ENCODE results near the gene FHOD1. TPM values are rescaled to one million over a fixed set of nuclear protein-coding genes. Genes with fewer than 3 reads are reported as not detected.

FHOD1 gene
- total RNA-seq, 2 experiments from 2014 or later: 75.5 to 77.2 TPM

GRCh38 chr16:67275321-67275720, 28.0 kb upstream of the FHOD1 start:
- H3K36me3 Mint-ChIP-seq (ENCODE audit: low read depth): peaks cover 18% of the 10 kb centered on the region
- ATAC-seq (no peak), DNase-seq (no peak)
- H3K27me3 Mint-ChIP-seq: no peaks in the 10 kb centered on the region
- CTCF ChIA-PET: interaction anchor here (1.2 to 1.5 kb wide), 2 partner anchors 15 to 49 kb away, joined by 4 read pairs; no protein-coding TSS in a partner anchor
- POLR2A ChIA-PET: interaction anchor here (0.6 kb wide), 2 partner anchors 9 to 22 kb away, joined by 3 to 4 read pairs; no protein-coding TSS in a partner anchor
- peaks cover 19% of the 10 kb centered on the region for H3K4me1 Mint-ChIP-seq
- H3K4me3 Mint-ChIP-seq: no peak overlapping the region
- H3K27ac Mint-ChIP-seq: no peak overlapping the region
- no peaks in the 10 kb centered on the region for H3K9me3 Mint-ChIP-seq (ENCODE audit: low read depth)
- intact Hi-C loops (cut with DNase I, micrococcal nuclease): loop anchor here in 1 of 2 experiments (5.0 kb wide), 1 partner anchor 192 kb away; no protein-coding TSS in a partner anchor

GRCh38 chr16:67271446-67271845, 24.2 kb upstream of the FHOD1 start:
- Mint-ChIP-seq H3K36me3 (ENCODE audit: low read depth) (peaks cover 8% of the 10 kb centered on the region), H3K4me1 (peaks cover 5% of the 10 kb centered on the region), H3K9me3 (ENCODE audit: low read depth) (no peaks in the 10 kb centered on the region), H3K27me3 (no peaks in the 10 kb centered on the region), H3K27ac (no peak overlapping the region), H3K4me3 (no peak overlapping the region)
- POLR2A ChIA-PET: no interaction called here
- ATAC-seq (no peak), DNase-seq (no peak)
- intact Hi-C loops (cut with DNase I, micrococcal nuclease): no loop called here
- CTCF ChIA-PET: interaction anchor here (0.7 to 1.3 kb wide), 3 partner anchors 12 to 129 kb away, joined by 3 to 5 read pairs (median 4); no protein-coding TSS in a partner anchor

DNA sequence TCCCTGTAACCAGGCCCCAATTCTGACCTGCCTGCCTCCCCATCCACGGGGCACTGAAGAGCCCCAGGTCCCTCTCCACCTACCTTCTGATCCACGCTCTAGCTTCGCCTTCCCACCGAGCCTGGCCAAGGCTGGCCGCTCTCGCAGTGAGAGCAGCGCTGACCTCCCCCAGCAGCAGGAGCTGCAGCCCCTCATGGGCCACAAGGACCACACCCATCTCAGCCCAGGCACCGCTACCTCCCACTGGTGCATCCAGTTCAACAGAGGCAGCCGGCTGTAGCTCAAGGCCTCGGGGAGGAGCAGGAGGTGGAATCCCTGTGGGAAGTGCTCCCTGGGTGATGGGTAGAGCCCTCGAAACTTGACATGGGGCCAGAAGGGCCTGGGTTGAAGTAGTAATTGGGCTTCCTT, 23.7 kb upstream of the FHOD1 start:
- ATAC-seq: no peak
- H3K4me3 Mint-ChIP-seq: no peak overlapping the region
- intact Hi-C loops (cut with DNase I, micrococcal nuclease): no loop called here
- H3K36me3 Mint-ChIP-seq (ENCODE audit: low read depth): peaks cover 6% of the 10 kb centered on the region
- H3K27me3 Mint-ChIP-seq: no peaks in the 10 kb centered on the region
- no peak overlapping the region for H3K27ac Mint-ChIP-seq
- peaks cover 4% of the 10 kb centered on the region for H3K4me1 Mint-ChIP-seq
- no peaks in the 10 kb centered on the region for H3K9me3 Mint-ChIP-seq (ENCODE audit: low read depth)
- CTCF ChIA-PET: interaction anchor here (1.0 to 1.3 kb wide), 2 partner anchors 118 to 129 kb away, joined by 4 to 5 read pairs; no protein-coding TSS in a partner anchor
- POLR2A ChIA-PET: no interaction called here
- no peak for DNase-seq

DNA sequence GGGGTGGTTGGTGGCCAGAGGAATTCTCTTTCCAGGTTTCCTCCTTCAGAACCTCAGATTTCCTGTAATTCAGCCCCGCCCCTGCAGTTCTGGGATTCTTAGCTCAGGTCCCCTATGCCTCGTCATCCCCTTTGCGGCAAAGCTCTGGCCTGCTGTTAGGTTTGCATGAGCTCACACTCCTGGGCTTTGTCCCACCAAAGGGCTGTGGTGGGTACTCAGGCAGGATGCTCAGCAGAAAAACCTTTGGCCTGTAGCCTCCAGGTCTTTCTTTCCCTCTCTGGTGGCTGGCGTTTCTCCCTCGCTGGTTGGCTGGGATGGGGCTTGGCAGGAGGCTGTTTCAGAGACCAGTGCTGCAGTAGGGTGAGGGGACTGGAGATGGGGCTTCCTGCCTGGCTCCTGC, 22.5 kb upstream of the FHOD1 start:
- H3K4me3 Mint-ChIP-seq: no peak overlapping the region
- ATAC-seq: no peak
- no peaks in the 10 kb centered on the region for H3K27me3 Mint-ChIP-seq
- no peak overlapping the region for H3K27ac Mint-ChIP-seq
- POLR2A ChIA-PET: interaction anchor here (0.6 kb wide), 1 partner anchor 45 kb away, joined by 3 read pairs; no protein-coding TSS in a partner anchor
- no peaks in the 10 kb centered on the region for H3K9me3 Mint-ChIP-seq (ENCODE audit: low read depth)
- peaks cover 2% of the 10 kb centered on the region for H3K36me3 Mint-ChIP-seq (ENCODE audit: low read depth)
- H3K4me1 Mint-ChIP-seq: no peaks in the 10 kb centered on the region
- no peak for DNase-seq
- intact Hi-C loops (cut with DNase I, micrococcal nuclease): no loop called here
- CTCF ChIA-PET: interaction anchor here (0.8 to 1.3 kb wide), 3 partner anchors 9 to 178 kb away, joined by 3 to 6 read pairs (median 3); no protein-coding TSS in a partner anchor

GRCh38 chr16:67268136-67268579, 20.9 kb upstream of the FHOD1 start:
- ChIA-PET CTCF (interaction anchor here (0.6 kb wide), 2 partner anchors 344 to 653 kb away, joined by 3 read pairs; no protein-coding TSS in a partner anchor), POLR2A (no interaction called here)
- no peaks in the 10 kb centered on the region for H3K4me1 Mint-ChIP-seq
- DNase-seq (no peak), ATAC-seq (no peak)
- no peaks in the 10 kb centered on the region for H3K36me3 Mint-ChIP-seq (ENCODE audit: low read depth)
- H3K27me3 Mint-ChIP-seq: peaks cover 2% of the 10 kb centered on the region
- intact Hi-C loops (cut with DNase I, micrococcal nuclease): no loop called here
- H3K4me3 Mint-ChIP-seq: no peak overlapping the region
- no peak overlapping the region for H3K27ac Mint-ChIP-seq
- H3K9me3 Mint-ChIP-seq (ENCODE audit: low read depth): no peaks in the 10 kb centered on the region

- H3K27me3 Mint-ChIP-seq: peaks cover 2% of the 10 kb centered on the region
- peaks cover under 1% of the 10 kb centered on the region for H3K4me1 Mint-ChIP-seq
- POLR2A ChIA-PET: no interaction called here
- H3K9me3 Mint-ChIP-seq (ENCODE audit: low read depth): no peaks in the 10 kb centered on the region
- H3K4me3 Mint-ChIP-seq: no peak overlapping the region
- intact Hi-C loops (cut with DNase I, micrococcal nuclease): no loop called here
- CTCF ChIA-PET: interaction anchor here (0.5 to 1.5 kb wide), 6 partner anchors 19 to 340 kb away, joined by 3 to 4 read pairs (median 3); partner anchors contain the start of gene ZDHHC1
- H3K27ac Mint-ChIP-seq: no peak overlapping the region
- no peak for DNase-seq
- no peaks in the 10 kb centered on the region for H3K36me3 Mint-ChIP-seq (ENCODE audit: low read depth)
- no peak for ATAC-seq
Observed at GRCh38 chr16:67265834-67266233, 18.6 kb upstream of the FHOD1 start.

DNA sequence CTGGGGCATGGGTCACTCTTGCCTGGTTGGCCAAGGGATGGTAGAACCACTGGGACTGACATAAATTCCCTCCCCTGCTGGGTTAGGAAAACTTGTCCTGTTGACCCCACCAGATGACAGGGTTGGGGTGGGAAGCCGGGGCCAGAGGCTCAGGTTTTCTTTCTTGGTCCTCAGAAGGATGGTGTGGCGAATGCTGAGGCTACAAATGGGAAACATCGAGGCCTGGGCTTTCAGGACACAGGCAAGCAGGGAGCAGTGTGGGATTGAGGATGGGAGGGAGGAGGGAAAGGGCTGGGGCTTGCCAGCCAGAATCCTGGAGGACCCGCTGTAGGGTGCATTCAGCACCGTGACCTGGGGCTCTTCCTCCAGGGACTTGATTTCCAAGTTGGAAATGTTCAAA, 17.6 kb upstream of the FHOD1 start:
- H3K36me3 Mint-ChIP-seq (ENCODE audit: low read depth): no peaks in the 10 kb centered on the region
- H3K27me3 Mint-ChIP-seq: peaks cover 2% of the 10 kb centered on the region
- ChIA-PET CTCF (interaction anchor here (1.2 to 1.3 kb wide), 2 partner anchors 20 to 152 kb away, joined by 3 read pairs; partner anchors contain the start of gene ZDHHC1), POLR2A (no interaction called here)
- no peak overlapping the region for H3K27ac Mint-ChIP-seq
- H3K4me1 Mint-ChIP-seq: peaks cover 2% of the 10 kb centered on the region
- ATAC-seq (no peak), DNase-seq (no peak)
- intact Hi-C loops (cut with DNase I, micrococcal nuclease): loop anchor here (5.0 kb wide), 3 partner anchors 72 to 202 kb away; no protein-coding TSS in a partner anchor
- no peaks in the 10 kb centered on the region for H3K9me3 Mint-ChIP-seq (ENCODE audit: low read depth)
- H3K4me3 Mint-ChIP-seq: no peak overlapping the region

GRCh38 chr16:67264277-67264676, 17.0 kb upstream of the FHOD1 start:
- Mint-ChIP-seq H3K9me3 (ENCODE audit: low read depth) (no peaks in the 10 kb centered on the region), H3K36me3 (ENCODE audit: low read depth) (peaks cover 2% of the 10 kb centered on the region), H3K27me3 (peaks cover 2% of the 10 kb centered on the region), H3K4me1 (peaks cover 2% of the 10 kb centered on the region), H3K27ac (no peak overlapping the region), H3K4me3 (no peak overlapping the region)
- no peak for ATAC-seq
- intact Hi-C loops (cut with DNase I, micrococcal nuclease): loop anchor here (5.0 kb wide), 3 partner anchors 73 to 203 kb away; no protein-coding TSS in a partner anchor
- ChIA-PET POLR2A (interaction anchor here (0.6 kb wide), 1 partner anchor 122 kb away, joined by 3 read pairs; no protein-coding TSS in a partner anchor), CTCF (interaction anchor here (0.9 to 1.0 kb wide), 2 partner anchors 20 to 135 kb away, joined by 3 to 6 read pairs; no protein-coding TSS in a partner anchor)
- DNase-seq: no peak

DNA sequence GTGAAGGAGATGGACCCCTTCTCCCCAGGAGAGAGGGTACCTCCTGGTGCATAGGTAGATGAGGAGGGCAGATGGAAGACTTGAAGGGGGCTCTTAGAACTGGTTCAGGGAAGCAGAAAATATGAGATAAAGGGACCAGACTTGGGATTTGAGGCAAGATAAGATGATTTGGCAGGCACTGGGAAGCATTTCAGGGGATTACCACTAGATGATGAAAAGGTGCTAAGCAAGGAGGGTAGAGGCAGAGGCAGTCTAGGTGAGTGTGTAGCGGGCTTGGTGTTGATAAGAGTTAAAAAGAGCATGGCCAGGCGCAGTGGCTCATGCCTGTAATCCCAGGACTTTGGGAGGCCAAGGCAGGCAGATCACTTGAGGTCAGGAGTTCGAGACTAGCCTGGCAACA, 15.9 kb upstream of the FHOD1 start:
- intact Hi-C loops (cut with DNase I, micrococcal nuclease): loop anchor here (5.0 kb wide), 3 partner anchors 74 to 204 kb away; no protein-coding TSS in a partner anchor

GRCh38 chr16:67260426-67261063, 13.3 kb upstream of the FHOD1 start:
- ATAC-seq: peak; percentile 90
- no peak overlapping the region for H3K27ac Mint-ChIP-seq

More for the DNA sequence above, 15.9 kb upstream of the FHOD1 start:
- H3K27ac Mint-ChIP-seq: no peak overlapping the region
- no peak for DNase-seq
- H3K4me3 Mint-ChIP-seq: no peak overlapping the region
- peaks cover 2% of the 10 kb centered on the region for H3K4me1 Mint-ChIP-seq
- POLR2A ChIA-PET: no interaction called here
- peaks cover 2% of the 10 kb centered on the region for H3K27me3 Mint-ChIP-seq
- CTCF ChIA-PET: interaction anchor here (0.6 kb wide), 1 partner anchor 14 kb away, joined by 3 read pairs; no protein-coding TSS in a partner anchor
- H3K9me3 Mint-ChIP-seq (ENCODE audit: low read depth): no peaks in the 10 kb centered on the region
- H3K36me3 Mint-ChIP-seq (ENCODE audit: low read depth): peaks cover 2% of the 10 kb centered on the region
- no peak for ATAC-seq

DNA sequence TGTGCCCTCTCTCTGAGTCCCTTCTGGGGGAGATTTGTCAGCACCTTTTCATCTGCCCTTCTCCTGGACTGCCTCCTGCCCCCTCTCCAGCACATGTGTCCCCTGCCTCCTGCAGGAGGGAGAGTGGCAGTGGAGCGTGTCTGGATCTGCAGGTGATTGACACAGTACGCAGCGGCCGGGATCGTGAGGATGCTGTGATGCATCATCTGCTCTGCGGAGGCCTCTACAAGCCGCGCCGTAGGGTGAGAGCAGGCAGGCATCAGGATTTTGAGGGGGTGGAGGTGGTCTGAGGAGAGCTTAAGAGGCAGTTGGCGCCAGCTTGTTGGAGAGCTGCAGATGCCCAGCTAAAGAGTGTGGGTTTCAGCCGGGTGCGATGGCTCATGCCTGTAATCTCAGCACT, 12.4 kb upstream of the FHOD1 start:
- intact Hi-C loops (cut with DNase I, micrococcal nuclease): loop anchor here (1.0 to 5.0 kb wide), 5 partner anchors 78 to 208 kb away; no protein-coding TSS in a partner anchor
- POLR2A ChIA-PET: no interaction called here

More at GRCh38 chr16:67260426-67261063, 13.3 kb upstream of the FHOD1 start:
- no peaks in the 10 kb centered on the region for H3K9me3 Mint-ChIP-seq (ENCODE audit: low read depth)
- DNase-seq: peak; percentile 67
- peaks cover 2% of the 10 kb centered on the region for H3K27me3 Mint-ChIP-seq
- no peak overlapping the region for H3K4me3 Mint-ChIP-seq
- ChIA-PET POLR2A (interaction anchor here (0.6 kb wide), 1 partner anchor 8 kb away, joined by 3 read pairs; no protein-coding TSS in a partner anchor), CTCF (interaction anchor here (0.7 to 3.1 kb wide), 25 partner anchors 9 to 277 kb away, joined by 3 to 21 read pairs (median 4); partner anchors contain the start of genes FHOD1 and TPPP3)
- peaks cover 2% of the 10 kb centered on the region for H3K4me1 Mint-ChIP-seq
- intact Hi-C loops (cut with DNase I, micrococcal nuclease): loop anchor here (1.0 to 5.0 kb wide), 5 partner anchors 77 to 207 kb away; no protein-coding TSS in a partner anchor
- peaks cover 2% of the 10 kb centered on the region for H3K36me3 Mint-ChIP-seq (ENCODE audit: low read depth)

More for the DNA sequence above, 12.4 kb upstream of the FHOD1 start:
- CTCF ChIA-PET: interaction anchor here (0.8 to 3.1 kb wide), 9 partner anchors 8 to 188 kb away, joined by 3 to 21 read pairs (median 4); no protein-coding TSS in a partner anchor
- no peak for ATAC-seq
- DNase-seq: no peak
- no peak overlapping the region for H3K4me3 Mint-ChIP-seq
- H3K27me3 Mint-ChIP-seq: peaks cover 2% of the 10 kb centered on the region
- H3K27ac Mint-ChIP-seq: no peak overlapping the region
- H3K36me3 Mint-ChIP-seq (ENCODE audit: low read depth): peaks cover 2% of the 10 kb centered on the region
- no peaks in the 10 kb centered on the region for H3K9me3 Mint-ChIP-seq (ENCODE audit: low read depth)
- H3K4me1 Mint-ChIP-seq: peaks cover 2% of the 10 kb centered on the region

Data from activated CD4-positive, alpha-beta T cell treated with anti-CD3 and anti-CD28 coated beads for 36 hours (primary cell).